ENCODE measurements around the gene GALNT6. TPM values are rescaled to one million over a fixed set of nuclear protein-coding genes. Genes with fewer than 3 reads are reported as not detected.

The GALNT6 gene
- polyA plus RNA-seq (ENCODE audit: insufficient read depth in 1 of 5, insufficient read length in 5 of 5, low replicate concordance in 1 of 5): 1 to 10 TPM; 1.4 to 3.3 (median 2.0) TPM
- long read RNA-seq, donor 1: 0 reads
- long read RNA-seq, donor 2: 0 reads
- long read RNA-seq, donor 3, partial matches to known transcripts: 0 of 2 reads
- long read RNA-seq, donor 3, other reads (novel, unspliced or antisense): 0 of 2 reads
- long read RNA-seq, donor 4: 0 reads
- long read RNA-seq, donor 5: 0 reads
- long read RNA-seq, donor 6: 0 reads
- long read RNA-seq, donor 7: 0 reads
- long read RNA-seq, donor 8, partial matches to known transcripts: 0 of 1 reads
- long read RNA-seq, donor 8, other reads (novel, unspliced or antisense): 0 of 1 reads

GRCh38 chr12:51391283-51392123 is at the start of gene GALNT6:
Gene GALNT6 (minus strand): TSS chr12:51391406. CDS start chr12:51379781, 11,625 bp downstream.
- no peak for DNase-seq

DNA sequence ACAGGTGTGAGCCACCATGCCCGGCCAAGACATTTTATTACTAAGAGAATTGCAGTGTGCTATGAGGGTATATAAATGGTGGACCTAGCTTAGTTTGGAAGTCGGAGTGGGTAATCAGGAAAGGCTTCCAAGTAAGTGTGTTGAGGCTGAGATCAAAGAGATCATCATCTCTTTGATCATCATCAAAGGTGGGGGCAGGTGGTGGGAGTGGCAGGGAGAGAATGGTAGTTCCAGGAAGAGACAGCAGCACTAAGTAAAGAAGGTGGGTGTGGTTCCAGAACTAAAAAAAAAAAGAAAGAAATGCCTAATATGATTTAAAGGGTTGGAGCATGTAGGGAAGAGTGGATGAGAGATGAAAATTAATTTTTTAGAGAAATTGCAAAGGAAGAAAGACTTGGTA is 48.1 kb upstream of the GALNT6 start:
- no peak for DNase-seq

DNA sequence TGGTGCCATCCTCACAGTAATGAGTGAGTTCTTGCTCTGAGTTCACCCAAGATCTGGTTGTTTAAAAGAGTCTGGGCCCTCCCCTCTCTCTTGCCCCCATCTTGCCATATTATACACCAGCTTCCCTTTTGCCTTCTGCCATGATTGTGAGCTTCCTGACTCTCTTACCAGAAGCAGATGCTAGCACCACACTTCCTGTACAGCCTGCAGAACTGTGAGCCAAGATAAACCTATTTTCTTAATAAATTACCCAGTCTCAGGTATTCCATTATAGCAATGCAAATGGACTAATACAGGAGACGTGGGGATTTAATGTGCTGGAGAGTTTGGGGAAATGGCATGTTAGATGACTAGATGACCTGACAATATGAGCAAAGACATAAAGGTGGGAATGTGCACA is 46.2 kb upstream of the GALNT6 start:
- DNase-seq: no peak

DNA sequence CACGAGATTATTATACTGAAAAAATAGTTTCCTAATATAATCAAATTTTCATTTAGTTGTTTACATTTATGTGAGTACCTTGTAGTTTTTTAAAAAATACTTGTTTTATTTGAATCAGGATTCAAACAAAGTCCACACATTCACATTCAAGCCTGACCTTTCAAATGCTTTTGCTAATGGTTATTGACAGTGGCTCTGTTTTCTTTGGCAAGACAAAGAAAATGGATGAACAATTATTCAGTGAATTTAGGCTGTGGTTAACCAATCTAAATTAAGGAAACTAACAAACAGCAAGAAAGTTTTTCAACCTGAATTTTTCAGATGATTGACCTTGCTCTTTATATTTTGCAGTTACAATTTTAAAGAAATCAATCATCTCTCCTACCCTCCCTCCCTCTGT is 43.1 kb upstream of the GALNT6 start:
- no peak for DNase-seq

GRCh38 chr12:51432921-51433320 is 41.7 kb upstream of the GALNT6 start:
- DNase-seq: no peak

DNA sequence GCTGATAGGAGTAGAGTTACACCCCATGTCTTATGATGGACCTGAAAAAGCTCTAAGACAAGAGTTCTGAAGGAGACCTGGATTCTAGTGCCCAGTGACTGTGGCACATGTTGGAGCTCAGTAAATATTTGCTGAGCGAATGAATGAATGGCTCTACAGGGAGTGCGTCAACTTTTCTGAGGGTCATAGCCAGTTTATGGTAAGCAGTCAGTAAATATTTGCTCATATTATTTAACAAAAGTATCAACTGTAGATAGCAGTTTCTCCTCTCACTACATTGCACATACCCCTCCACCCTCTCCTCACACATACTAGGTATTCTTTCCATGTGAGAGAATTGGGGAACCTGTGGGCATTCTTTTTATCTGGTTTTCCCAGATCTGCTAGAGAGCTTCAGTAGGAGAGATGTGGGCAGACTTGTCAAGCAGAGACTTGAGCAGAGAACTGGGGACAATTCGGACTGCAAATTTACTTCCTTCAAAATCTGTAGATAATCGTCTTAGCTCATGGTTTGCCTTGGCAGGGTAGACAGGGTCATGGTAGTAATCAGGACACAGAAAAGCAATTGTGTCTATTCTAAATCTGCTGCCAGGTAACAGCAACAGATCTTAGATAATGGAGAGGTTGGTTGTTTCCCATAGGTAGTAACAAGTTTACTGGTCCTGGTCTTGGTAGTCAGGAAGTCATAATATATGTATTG is 39.1 kb upstream of the GALNT6 start:
- DNase-seq: no peak

DNA sequence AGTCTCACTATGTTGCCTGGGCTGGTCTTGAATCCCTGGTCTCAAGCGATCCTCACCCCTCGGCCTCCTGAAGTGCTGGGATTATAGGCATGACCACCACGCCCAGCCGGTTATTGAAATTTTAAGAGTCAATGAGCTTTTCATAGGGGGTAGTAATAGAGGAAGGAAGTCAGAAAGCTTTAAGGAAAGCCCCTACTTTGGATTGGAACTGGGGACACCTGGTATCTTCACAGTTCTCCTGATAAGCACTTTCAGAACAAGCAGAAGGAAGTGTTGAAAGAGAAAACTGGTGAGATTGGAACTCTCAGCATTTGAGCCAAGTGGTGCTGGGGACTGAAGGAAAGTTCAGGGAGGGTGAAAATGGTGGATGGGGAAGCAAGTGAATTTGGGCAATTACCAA is 38.5 kb upstream of the GALNT6 start:
- DNase-seq: no peak

DNA sequence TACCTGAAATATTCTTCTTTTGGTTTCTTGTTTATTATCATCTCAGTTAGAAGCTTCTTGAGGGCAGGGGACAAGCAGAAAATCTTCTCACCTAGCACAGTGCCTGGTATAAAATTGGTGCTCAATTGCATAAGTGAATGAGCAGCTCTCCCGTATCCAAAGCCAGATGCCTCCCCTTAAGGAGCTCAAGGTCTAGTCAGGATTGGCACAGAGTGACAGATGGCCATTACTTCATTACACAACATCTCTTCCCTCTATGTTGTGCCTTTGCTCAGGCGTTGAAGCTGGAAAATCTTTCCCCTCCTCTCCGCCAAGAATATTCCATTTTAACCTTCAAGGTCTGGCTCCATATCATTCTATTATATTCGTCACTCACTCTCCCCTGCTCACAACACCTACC is 37.0 kb upstream of the GALNT6 start:
- no peak for DNase-seq

DNA sequence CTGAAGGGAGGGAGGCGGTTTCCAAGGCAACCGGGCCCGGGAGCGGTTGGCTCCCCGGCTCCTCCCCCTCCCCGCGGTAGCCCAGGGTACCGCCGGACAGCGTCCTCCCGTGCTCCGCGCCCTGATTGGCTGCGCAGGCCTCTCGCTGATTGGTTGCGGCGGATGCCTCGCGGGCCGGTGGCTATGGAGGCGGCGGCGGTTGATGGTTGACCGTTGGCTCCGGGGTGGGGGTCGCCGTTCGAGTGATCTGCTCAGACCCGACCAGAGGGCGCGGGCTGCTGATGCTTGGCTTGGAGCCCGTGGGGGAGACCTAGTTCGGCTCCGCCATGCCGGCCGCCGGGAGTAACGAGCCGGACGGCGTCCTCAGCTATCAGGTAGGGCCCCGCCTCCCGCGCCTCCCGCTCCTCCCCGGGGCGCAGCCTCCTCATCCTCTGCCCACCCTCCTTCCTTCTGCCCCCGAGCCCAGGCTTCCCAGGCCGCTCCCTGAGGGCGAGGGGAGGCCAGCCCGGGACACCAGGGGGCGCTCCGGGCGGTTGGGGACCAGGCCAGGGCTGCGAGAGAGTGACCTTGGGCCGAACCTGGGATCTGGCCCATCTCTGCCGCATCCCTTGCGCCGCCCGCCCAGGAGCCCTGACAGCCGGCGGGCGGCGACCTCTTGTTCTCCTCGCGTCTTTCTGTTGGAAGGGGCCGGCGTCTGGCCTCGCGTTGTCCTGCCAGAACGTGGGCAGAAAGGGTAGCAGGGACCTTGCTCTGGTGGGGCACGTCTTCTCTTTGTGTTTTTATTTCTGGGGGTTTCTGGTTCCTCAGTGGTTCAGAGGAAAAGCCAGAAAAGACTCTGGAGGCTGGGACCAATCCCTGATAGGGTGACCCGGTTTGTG is 33.7 kb upstream of the GALNT6 start, which contains the start of gene SLC4A8:
SLC4A8 (plus strand) TSS at position 170 of the 878 bp plus-strand sequence; CDS start at position 327, 157 bp downstream.
- peak; percentile 56 to 67 for DNase-seq

GRCh38 chr12:51424094-51424661 is 33.0 kb upstream of the GALNT6 start:
- no peak for DNase-seq

DNA sequence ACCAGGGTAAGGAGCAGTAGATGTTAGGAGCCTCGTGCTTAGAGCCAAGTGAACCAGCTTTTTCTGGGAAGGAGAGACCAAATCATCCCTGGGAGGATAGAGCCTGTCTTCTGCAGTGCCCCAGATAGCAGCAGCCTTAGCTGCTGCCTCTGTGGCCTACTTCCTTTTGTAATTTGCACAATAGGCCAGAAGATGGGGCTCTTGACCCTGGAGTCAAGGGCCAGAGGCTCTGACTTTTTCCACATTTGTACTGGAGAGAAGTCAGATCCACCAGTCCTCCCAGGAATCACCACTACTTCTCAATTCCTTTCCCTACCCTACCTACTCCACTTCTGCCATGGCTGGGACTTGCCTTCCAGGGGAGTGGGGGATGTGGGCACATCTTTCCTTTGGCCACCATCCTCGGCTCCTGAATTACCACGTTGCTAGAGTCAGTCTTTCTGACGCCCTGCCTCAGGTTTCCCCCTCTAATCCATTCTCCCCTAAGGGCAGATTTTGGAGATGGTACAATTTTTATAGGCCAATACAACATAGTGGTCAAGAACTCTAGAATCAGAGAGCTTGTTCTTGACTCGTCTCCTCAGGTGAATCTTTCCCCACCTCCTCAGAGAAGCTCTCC is 30.2 kb upstream of the GALNT6 start:
- DNase-seq: peak; percentile 40 to 53

DNA sequence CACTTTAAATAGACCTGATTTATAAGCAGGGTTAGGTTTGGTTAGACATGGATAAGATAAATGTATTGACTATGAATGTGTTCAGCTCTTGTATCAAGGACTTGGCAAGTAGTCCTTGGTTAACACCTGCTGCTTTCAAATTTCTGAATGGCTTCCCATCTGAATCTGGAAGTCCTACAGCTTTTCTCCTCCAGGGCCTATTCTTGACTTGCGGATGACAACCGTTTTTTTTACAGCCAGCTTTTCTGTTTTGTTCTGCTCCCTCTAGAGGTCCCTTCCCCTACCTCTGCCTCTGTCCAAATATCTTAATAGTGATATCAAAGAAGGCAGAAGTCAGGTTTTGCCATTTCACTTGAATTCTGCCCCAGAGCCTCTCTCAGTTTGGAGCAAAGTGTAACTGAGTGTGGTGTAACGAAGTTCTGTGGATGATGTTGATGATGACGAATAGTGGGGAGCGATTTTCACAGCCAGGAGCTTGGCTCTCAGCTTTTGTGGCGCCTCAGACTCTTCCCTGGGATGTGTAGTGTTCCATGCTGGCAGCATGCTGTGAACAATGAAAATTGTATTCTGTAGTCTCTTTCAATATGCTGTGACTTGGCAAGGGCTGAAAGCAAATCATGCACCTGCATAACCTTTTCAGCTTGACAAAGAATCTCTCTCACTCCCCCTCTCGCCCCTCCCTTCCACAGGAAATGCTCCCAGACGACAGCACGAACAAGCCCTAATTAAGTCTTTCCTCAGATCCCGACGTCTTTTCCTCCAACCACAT is 28.4 kb upstream of the GALNT6 start:
- no peak for DNase-seq

DNA sequence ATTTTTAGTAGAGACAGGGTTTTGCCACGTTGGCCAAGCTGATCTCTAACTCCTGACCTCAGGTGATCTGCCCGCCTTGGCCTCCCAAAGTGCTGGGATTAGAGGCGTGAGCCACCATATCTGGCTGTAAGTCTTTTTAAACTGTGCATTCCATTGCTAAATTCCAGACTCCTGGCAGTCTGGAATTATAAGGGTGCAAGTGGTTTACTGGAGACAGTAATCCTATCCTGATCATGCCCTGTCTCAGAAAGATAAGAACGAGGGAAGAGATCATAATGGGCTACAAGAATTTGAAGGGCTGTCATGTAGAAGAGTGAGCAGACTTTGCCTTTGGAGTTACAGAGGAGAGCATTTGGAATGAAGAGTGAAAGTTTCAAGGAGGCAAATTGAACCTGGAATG is 26.6 kb upstream of the GALNT6 start:
- DNase-seq: no peak

- no peak for DNase-seq
These were observed 24.7 kb upstream of the GALNT6 start for GRCh38 chr12:51415931-51416330.

- DNase-seq: no peak
These were observed 22.6 kb upstream of the GALNT6 start for GRCh38 chr12:51413791-51414190.

DNA sequence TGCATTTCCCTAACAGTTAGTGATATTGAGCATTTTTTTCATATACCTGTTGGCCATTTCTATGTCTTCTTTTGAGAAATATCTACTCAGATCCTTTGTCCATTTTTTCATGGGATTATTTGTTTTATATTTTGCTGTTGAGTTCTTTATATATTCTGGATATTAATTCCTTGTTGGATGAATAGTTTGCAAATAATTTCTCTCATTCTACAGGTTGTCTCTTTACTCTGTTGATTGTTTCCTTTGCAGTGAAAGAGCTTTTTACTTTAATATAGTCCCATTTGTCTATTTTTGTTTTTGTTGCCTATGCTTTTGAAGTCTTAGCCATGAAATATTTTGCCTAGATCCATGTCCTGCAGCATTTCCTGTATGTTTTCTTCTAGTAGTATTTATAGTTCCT is 21.9 kb upstream of the GALNT6 start:
- DNase-seq: no peak

GRCh38 chr12:51409846-51410245 is 18.6 kb upstream of the GALNT6 start:
- no peak for DNase-seq

DNA sequence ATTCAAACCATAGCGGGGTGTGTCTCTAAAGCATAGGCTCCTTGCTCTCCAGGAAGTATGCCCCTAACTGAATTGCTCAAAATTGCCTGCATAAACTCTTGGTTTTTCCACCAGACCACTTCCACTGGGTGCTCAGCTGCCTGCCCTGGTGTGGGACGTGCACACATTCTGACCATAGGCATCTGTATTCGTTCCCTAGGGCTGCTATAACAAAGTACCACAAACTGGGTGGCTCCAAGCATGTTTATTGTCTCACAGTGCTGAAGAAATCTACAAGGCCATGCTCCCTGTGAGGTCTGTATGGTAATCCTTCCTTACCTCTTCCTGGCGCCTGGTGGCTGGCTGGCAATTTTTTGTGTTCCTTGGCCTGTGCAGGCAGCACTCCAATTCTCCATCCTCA is 16.4 kb upstream of the GALNT6 start:
- DNase-seq: no peak

DNA sequence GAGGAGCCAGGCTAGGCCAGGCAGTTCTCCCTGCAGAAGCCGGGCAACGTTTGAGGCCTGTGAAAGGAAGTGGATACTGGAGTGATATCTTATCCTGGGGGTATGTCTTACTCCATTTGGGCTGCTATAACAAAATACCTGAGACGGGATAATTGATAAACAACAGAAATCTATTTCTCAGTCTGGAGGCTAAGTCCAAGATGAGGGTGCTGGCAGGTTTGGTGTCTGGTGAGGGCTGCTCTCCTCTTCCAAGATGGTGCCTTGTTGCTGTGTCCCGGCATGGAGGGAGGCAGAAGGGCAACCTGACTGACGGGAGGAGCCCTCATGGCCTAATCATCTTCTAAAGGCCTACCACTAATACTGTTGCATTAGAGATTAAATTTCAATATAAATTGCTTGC is 15.7 kb upstream of the GALNT6 start:
- DNase-seq: no peak

- no peak for DNase-seq
These were observed 15.1 kb upstream of the GALNT6 start for GRCh38 chr12:51406290-51406689.

Data from right lung (tissue), 10 donors.